Cardiac muscle cell (in vitro differentiated cells and primary cell): ENCODE measurements around the gene CABP2. TPM values are rescaled to one million over a fixed set of nuclear protein-coding genes. Genes with fewer than 3 reads are reported as not detected.
"Not testable (repeated sequence)": the region's sequence is repeated elsewhere in the genome, so short reads cannot be mapped to it uniquely, and the experiment has no call there.

ENCODE experiments used
- DNase-seq, 2 donors: peaks; one replicate each; pipeline versions ENCODE4 v3.0.0 to v3.0.0-alpha.2; 2010 to 2017; ENCODE audit warnings: low read depth in 1 of 2, low spot score in 1 of 2
- H3K27ac ChIP-seq: fragments of 200-600 bp; sonication (generic); 2 replicates; pipeline ENCODE4 v1.5.1; 2016
- H3K27me3 ChIP-seq: fragments of 200-600 bp; sonication (generic); 2 replicates; pipeline ENCODE4 v1.6.0; 2016; ENCODE audit warnings: control low read depth
- H3K36me3 ChIP-seq: fragments of 200-600 bp; sonication (generic); 2 replicates; pipeline ENCODE4 v1.5.1; 2016; ENCODE audit warnings: control low read depth
- H3K4me1 ChIP-seq: fragments of 200-600 bp; sonication (generic); 2 replicates; pipeline ENCODE4 v1.8.1; 2017; ENCODE audit warnings: low read depth, mild to moderate bottlenecking, mixed run types
- H3K4me3 ChIP-seq: fragments of 200-600 bp; sonication (generic); 2 replicates; pipeline ENCODE4 v1.5.1; 2016; ENCODE audit warnings: mild to moderate bottlenecking
- H3K9me3 ChIP-seq: fragments of 200-600 bp; sonication (generic); 2 replicates; pipeline ENCODE4 v1.5.1; 2017; ENCODE audit warnings: low read depth, mild to moderate bottlenecking, control low read depth
- polyA plus RNA-seq: library from polyadenylated mRNA; unstranded; fragments of >200 nt; fragmentation: Nextera tagmentation; extraction: Ambion mirVana; gene quantifications from 2 replicates; pipeline ENCODE4 v1.2.1, GENCODE V29; 2016
- total RNA-seq: library from RNA; depleted of rRNA; stranded (reverse); fragments of >200 nt; gene quantifications from 2 replicates; pipeline ENCODE4 v1.2.3, GENCODE V29; 2016
- TF ChIP-seq, protein P1 (sequence below): IDR thresholded peaks from 2 replicates; pipeline ENCODE4 v1.5.1; 2012; ENCODE audit warnings: low read depth, mild to moderate bottlenecking, low read length

The CABP2 gene
- total and polyA plus RNA-seq, 2 experiments from 2014 or later = not detected

DNA sequence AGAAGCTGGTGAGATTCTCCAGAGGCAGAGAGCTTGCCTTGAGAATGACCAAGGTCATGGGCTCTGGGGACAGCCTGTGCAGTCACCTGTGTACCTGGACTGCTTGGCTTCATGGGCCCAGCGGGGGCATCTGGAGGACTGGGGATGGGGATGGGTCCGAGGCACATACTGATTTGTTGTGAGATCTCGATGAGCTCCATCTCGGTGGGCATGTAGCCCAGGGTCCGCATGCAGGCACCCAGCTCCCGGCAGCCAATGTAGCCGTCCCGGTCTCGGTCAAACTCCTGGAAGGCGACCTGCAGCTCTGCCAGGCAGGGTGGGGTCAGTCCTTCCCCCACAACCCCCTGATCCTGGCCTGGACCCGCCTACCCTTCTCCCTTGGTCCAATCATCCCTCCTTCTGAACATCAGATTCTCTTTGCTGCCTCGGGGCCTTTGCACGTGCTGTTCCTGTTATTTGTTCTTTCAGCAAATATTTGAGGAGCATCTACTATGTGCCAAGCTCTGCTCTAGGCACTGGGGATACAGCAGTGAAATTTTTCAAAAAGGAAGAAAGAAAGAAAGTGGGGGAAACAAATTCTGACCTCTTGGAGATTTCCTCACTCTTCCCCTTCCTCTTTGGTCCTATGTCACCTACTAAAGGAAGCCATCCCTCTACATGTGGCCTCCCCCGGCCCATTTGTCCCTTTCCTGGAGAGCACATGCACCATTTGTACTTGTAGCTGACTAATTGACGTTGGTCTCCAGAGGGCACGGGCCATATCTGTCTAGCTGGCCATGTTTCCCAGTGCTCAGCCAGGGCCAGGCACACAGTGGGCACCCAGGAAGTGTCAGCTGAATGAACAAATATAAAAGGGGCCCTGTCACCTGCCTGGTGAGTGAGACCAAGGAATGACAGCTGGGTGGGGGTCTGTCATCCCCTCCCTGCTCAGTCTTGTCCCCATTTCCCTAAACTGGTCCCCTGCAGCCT lies 2.1 kb downstream of the CABP2 start:
- Histone ChIP-seq H3K36me3 (no peaks in the 10 kb centered on the region), H3K9me3 (no peaks in the 10 kb centered on the region), H3K4me1 (no peaks in the 10 kb centered on the region), H3K27ac (no peak overlapping the region), H3K27me3 (no peaks in the 10 kb centered on the region), H3K4me3 (no peak overlapping the region)
- TF ChIP-seq, protein P1, sequence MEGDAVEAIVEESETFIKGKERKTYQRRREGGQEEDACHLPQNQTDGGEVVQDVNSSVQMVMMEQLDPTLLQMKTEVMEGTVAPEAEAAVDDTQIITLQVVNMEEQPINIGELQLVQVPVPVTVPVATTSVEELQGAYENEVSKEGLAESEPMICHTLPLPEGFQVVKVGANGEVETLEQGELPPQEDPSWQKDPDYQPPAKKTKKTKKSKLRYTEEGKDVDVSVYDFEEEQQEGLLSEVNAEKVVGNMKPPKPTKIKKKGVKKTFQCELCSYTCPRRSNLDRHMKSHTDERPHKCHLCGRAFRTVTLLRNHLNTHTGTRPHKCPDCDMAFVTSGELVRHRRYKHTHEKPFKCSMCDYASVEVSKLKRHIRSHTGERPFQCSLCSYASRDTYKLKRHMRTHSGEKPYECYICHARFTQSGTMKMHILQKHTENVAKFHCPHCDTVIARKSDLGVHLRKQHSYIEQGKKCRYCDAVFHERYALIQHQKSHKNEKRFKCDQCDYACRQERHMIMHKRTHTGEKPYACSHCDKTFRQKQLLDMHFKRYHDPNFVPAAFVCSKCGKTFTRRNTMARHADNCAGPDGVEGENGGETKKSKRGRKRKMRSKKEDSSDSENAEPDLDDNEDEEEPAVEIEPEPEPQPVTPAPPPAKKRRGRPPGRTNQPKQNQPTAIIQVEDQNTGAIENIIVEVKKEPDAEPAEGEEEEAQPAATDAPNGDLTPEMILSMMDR = no peak
- no peak for DNase-seq

DNA sequence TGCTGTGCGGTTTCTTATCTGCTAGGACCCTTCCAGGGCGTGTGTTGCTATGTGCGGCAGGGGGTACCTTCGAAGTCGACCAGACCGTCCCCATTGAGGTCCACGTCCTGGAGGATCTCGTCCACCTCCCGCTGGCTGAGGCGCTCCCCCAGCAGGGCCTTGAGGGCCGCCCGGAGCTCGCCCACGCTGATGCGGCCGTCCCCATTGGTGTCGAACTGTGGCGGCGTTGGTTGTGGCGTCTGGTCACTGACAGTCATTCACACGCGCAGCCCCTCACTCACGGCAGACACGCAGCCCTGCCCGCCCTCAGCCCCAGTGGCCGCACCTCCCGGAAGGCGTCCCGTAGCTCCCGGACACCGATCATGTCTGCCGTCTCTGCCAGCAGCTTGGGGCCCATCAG lies 3.5 kb downstream of the CABP2 start:
- Histone ChIP-seq H3K4me1 (no peaks in the 10 kb centered on the region), H3K36me3 (no peaks in the 10 kb centered on the region), H3K4me3 (no peak overlapping the region), H3K27ac (no peak overlapping the region), H3K27me3 (no peaks in the 10 kb centered on the region), H3K9me3 (no peaks in the 10 kb centered on the region)
- TF ChIP-seq, protein P1 = no peak
- no peak for DNase-seq

DNA sequence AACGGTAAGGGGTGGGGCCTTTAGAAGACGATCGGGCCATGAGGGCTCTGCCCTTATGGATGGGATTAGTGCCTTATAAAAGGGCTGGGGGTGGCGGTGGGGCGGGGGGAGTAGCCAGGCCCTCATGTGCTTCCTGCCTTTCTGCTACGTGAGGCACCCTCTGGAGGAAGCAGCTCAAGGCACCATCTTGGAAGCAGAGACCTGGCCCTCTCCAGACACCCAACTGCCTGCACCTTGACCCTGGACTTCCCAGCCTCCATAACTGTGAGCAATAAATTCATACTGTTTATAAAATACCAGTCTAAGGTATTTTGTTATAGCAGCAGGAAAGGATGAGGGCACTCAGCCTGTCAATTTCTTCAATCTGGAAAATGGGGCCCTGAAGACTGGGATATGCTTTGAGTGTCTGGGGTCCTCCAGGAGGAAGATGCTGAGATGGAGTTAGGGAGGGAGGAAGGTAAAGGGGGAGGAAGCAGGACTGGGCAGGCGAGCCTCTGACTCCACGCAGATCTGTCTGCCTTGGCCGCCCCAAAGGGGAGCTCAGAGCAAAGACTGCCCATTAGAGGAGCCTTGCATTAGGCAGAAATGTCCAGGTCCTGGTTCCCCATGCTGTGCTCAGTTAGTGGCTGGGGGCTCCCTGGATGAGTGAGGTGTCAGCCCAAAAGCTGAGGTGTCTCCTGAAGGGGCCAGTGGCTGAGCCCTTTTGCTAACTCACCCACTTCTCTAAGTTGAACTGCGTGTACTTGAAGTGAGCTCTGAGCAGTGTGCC lies 5.3 kb downstream of the CABP2 start:
- no peak for DNase-seq
- Histone ChIP-seq H3K27ac (no peak overlapping the region), H3K36me3 (no peaks in the 10 kb centered on the region), H3K4me3 (no peak overlapping the region), H3K4me1 (no peaks in the 10 kb centered on the region), H3K27me3 (peaks cover 12% of the 10 kb centered on the region), H3K9me3 (no peaks in the 10 kb centered on the region)
- TF ChIP-seq, protein P1 = no peak

DNA sequence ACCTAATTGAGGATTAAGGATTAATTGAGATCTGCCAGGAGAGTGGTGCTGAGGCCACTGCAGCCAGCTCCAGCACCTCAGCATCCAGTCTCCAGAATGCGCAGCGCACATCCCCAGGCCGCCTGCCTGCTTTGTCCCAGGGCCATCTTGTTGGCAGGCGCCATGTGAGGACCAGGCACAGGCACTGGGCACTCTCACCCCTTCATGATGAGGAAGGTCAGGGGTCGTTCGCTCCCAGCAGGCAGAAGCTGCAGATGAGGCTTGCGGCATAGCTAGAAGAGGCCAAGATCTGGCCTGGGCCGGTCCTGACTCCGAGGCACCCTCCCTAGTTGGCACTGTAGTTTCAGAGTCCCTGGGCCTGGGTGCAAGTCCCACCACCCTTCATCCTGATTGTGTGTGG lies 6.4 kb downstream of the CABP2 start:
- Histone ChIP-seq H3K4me1 (no peaks in the 10 kb centered on the region), H3K9me3 (no peaks in the 10 kb centered on the region), H3K27me3 (peaks cover 20% of the 10 kb centered on the region), H3K4me3 (no peak overlapping the region), H3K36me3 (no peaks in the 10 kb centered on the region), H3K27ac (no peak overlapping the region)
- TF ChIP-seq, protein P1 = no peak
- DNase-seq = no peak

DNA sequence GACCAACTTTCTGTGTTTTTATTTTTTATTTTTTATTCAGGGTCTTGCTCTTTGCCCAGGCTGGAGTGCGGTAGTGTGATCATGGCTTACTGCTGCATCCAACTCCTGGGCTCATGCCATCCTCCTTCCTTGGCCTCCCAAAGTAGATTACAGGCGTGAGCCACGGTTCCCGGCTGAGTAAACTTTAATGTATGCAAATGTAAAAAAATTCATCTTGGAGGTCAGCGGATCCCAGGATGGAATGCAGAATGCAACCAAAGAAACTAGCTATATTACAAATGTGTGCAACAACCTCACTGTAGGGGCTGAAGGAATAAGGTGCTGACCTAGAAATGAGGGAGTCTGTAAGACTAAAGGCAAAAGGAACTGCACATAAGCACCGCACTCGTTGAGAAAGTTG lies 9.1 kb downstream of the CABP2 start:
- H3K4me3 ChIP-seq = no peak overlapping the region
- H3K4me1 ChIP-seq = no peaks in the 10 kb centered on the region
- H3K27me3 ChIP-seq = peaks cover 20% of the 10 kb centered on the region
- DNase-seq = no peak
- H3K9me3 ChIP-seq = no peaks in the 10 kb centered on the region
- no peaks in the 10 kb centered on the region for H3K36me3 ChIP-seq
- TF ChIP-seq, protein P1 = no peak
- no peak overlapping the region for H3K27ac ChIP-seq

DNA sequence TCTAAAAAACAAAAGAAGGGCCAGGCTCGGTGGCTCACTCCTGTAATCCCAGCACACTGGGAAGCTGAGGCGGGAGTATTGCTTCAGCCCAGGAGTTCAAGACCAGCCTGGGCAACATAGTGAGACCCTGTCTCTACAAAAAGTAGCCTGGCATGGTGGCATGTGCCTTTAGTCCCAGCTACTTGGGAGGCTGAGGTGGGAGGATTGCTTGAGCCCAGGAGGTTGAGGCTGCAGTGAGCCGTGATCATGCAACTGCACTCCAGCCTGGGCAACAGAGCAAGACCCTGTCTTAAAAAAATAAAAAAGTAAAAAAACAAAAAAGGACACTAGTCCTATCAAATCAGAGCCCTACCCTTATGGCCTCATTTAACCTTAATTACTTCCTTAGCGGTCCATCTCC lies 11.7 kb downstream of the CABP2 start:
- DNase-seq, H3K4me3 ChIP-seq, H3K9me3 ChIP-seq, H3K36me3 ChIP-seq, H3K4me1 ChIP-seq, H3K27ac ChIP-seq: not testable (repeated sequence)
- peaks cover 20% of the 10 kb centered on the region for H3K27me3 ChIP-seq
